Skeletal muscle satellite cell (primary cell): ENCODE measurements around the gene SOX5.
"Not testable (repeated sequence)": the region's sequence is repeated elsewhere in the genome, so short reads cannot be mapped to it uniquely, and the experiment has no call there.

ENCODE experiments used
- H3K27me3 ChIP-seq: 2 replicates; pipeline ENCODE4 v1.7.0; 2013; ENCODE audit warnings: low read length; ENCODE audit not compliant: control insufficient read depth, insufficient read depth
- H3K36me3 ChIP-seq: 2 replicates; pipeline ENCODE4 v1.7.0; 2013; ENCODE audit warnings: mild to moderate bottlenecking, control low read depth, low read length; ENCODE audit not compliant: insufficient read depth
- H3K4me1 ChIP-seq: 2 replicates; pipeline ENCODE4 v1.7.0; 2013; ENCODE audit warnings: low read length; ENCODE audit not compliant: control insufficient read depth, insufficient read depth
- H3K4me2 ChIP-seq: 2 replicates; pipeline ENCODE4 v1.7.0; 2013; ENCODE audit warnings: mild to moderate bottlenecking, low read length
- H3K4me3 ChIP-seq: 2 replicates; pipeline ENCODE4 v1.7.0; 2013; ENCODE audit warnings: low read length
- H3K9ac ChIP-seq: 2 replicates; pipeline ENCODE4 v1.7.0; 2013; ENCODE audit warnings: mild to moderate bottlenecking, low read depth, low read length, moderate library complexity
- H3K9me3 ChIP-seq: replicated peaks from 2 replicates; pipeline ENCODE4 v1.7.0; 2013; ENCODE audit warnings: mild to moderate bottlenecking, control low read depth, low read length

The SOX5 gene

GRCh38 chr12:23830210-23830609 is 119.3 kb downstream of the SOX5 start:
- H3K4me2 ChIP-seq, result no peak overlapping the region

GRCh38 chr12:23827353-23827752 is 122.1 kb downstream of the SOX5 start:
- Histone ChIP-seq H3K36me3 (no peaks in the 10 kb centered on the region), H3K4me3 (no peak overlapping the region), H3K4me1 (no peaks in the 10 kb centered on the region), H3K27me3 (no peaks in the 10 kb centered on the region), H3K4me2 (no peak overlapping the region), H3K9ac (no peak overlapping the region), H3K9me3 (no peaks in the 10 kb centered on the region)

More at GRCh38 chr12:23830210-23830609, 119.3 kb downstream of the SOX5 start:
- H3K9me3 ChIP-seq, result no peaks in the 10 kb centered on the region
- no peaks in the 10 kb centered on the region for H3K4me1 ChIP-seq
- H3K36me3 ChIP-seq, result no peaks in the 10 kb centered on the region
- H3K9ac ChIP-seq, result no peak overlapping the region
- no peaks in the 10 kb centered on the region for H3K27me3 ChIP-seq
- H3K4me3 ChIP-seq, result no peak overlapping the region

- H3K4me1 ChIP-seq, H3K4me3 ChIP-seq, H3K36me3 ChIP-seq, H3K27me3 ChIP-seq, H3K4me2 ChIP-seq, H3K9me3 ChIP-seq, H3K9ac ChIP-seq: not testable (repeated sequence)
These were observed 124.3 kb downstream of the SOX5 start for GRCh38 chr12:23825124-23825523.

- Histone ChIP-seq H3K9ac (no peak overlapping the region), H3K9me3 (no peaks in the 10 kb centered on the region), H3K36me3 (no peaks in the 10 kb centered on the region), H3K4me1 (no peaks in the 10 kb centered on the region), H3K4me2 (no peak overlapping the region), H3K4me3 (no peak overlapping the region), H3K27me3 (no peaks in the 10 kb centered on the region)
These were observed 125.1 kb downstream of the SOX5 start for GRCh38 chr12:23824358-23824757.

GRCh38 chr12:23822883-23823282 is 126.6 kb downstream of the SOX5 start:
- not testable (repeated sequence) for H3K4me2 ChIP-seq, H3K27me3 ChIP-seq, H3K4me3 ChIP-seq, H3K4me1 ChIP-seq, H3K9ac ChIP-seq, H3K36me3 ChIP-seq, H3K9me3 ChIP-seq

GRCh38 chr12:23817345-23817744 is 132.1 kb downstream of the SOX5 start:
- Histone ChIP-seq H3K36me3 (no peaks in the 10 kb centered on the region), H3K27me3 (no peaks in the 10 kb centered on the region), H3K9me3 (no peaks in the 10 kb centered on the region), H3K4me3 (no peak overlapping the region), H3K4me2 (no peak overlapping the region), H3K4me1 (no peaks in the 10 kb centered on the region), H3K9ac (no peak overlapping the region)

- H3K9me3 ChIP-seq, result no peaks in the 10 kb centered on the region
- H3K27me3 ChIP-seq, result no peaks in the 10 kb centered on the region
- H3K4me1 ChIP-seq, result no peaks in the 10 kb centered on the region
- H3K4me3 ChIP-seq, result no peak overlapping the region
- no peak overlapping the region for H3K9ac ChIP-seq
- no peaks in the 10 kb centered on the region for H3K36me3 ChIP-seq
- H3K4me2 ChIP-seq, result no peak overlapping the region
These were observed 133.0 kb downstream of the SOX5 start for GRCh38 chr12:23816394-23816851.

- no peak overlapping the region for H3K4me3 ChIP-seq
These were observed 133.7 kb downstream of the SOX5 start for GRCh38 chr12:23815810-23816209.

GRCh38 chr12:23813206-23813605 is 136.3 kb downstream of the SOX5 start:
- H3K9ac ChIP-seq, result no peak overlapping the region
- no peak overlapping the region for H3K4me3 ChIP-seq
- no peaks in the 10 kb centered on the region for H3K27me3 ChIP-seq
- no peaks in the 10 kb centered on the region for H3K36me3 ChIP-seq
- no peaks in the 10 kb centered on the region for H3K4me1 ChIP-seq
- H3K9me3 ChIP-seq, result no peaks in the 10 kb centered on the region
- no peak overlapping the region for H3K4me2 ChIP-seq

More at GRCh38 chr12:23815810-23816209, 133.7 kb downstream of the SOX5 start:
- no peaks in the 10 kb centered on the region for H3K9me3 ChIP-seq
- H3K4me2 ChIP-seq, result no peak overlapping the region
- no peaks in the 10 kb centered on the region for H3K4me1 ChIP-seq
- H3K27me3 ChIP-seq, result no peaks in the 10 kb centered on the region
- H3K9ac ChIP-seq, result no peak overlapping the region
- no peaks in the 10 kb centered on the region for H3K36me3 ChIP-seq

- H3K4me1 ChIP-seq, result no peaks in the 10 kb centered on the region
- no peaks in the 10 kb centered on the region for H3K9me3 ChIP-seq
- no peak overlapping the region for H3K4me2 ChIP-seq
- H3K4me3 ChIP-seq, result no peak overlapping the region
- no peaks in the 10 kb centered on the region for H3K27me3 ChIP-seq
- H3K9ac ChIP-seq, result no peak overlapping the region
- H3K36me3 ChIP-seq, result no peaks in the 10 kb centered on the region
These were observed 139.1 kb downstream of the SOX5 start for GRCh38 chr12:23810329-23810902.

GRCh38 chr12:23803540-23803939 is 145.9 kb downstream of the SOX5 start:
- Histone ChIP-seq H3K4me2 (no peak overlapping the region), H3K36me3 (no peaks in the 10 kb centered on the region)

GRCh38 chr12:23795494-23795893 is 154.0 kb downstream of the SOX5 start:
- H3K9me3 ChIP-seq, result no peaks in the 10 kb centered on the region
- no peaks in the 10 kb centered on the region for H3K27me3 ChIP-seq

More at GRCh38 chr12:23803540-23803939, 145.9 kb downstream of the SOX5 start:
- H3K4me3 ChIP-seq, result no peak overlapping the region
- H3K9ac ChIP-seq, result no peak overlapping the region
- no peaks in the 10 kb centered on the region for H3K27me3 ChIP-seq
- no peaks in the 10 kb centered on the region for H3K4me1 ChIP-seq
- H3K9me3 ChIP-seq, result no peaks in the 10 kb centered on the region

More at GRCh38 chr12:23795494-23795893, 154.0 kb downstream of the SOX5 start:
- no peaks in the 10 kb centered on the region for H3K36me3 ChIP-seq
- no peak overlapping the region for H3K9ac ChIP-seq
- no peak overlapping the region for H3K4me2 ChIP-seq
- no peak overlapping the region for H3K4me3 ChIP-seq
- H3K4me1 ChIP-seq, result no peaks in the 10 kb centered on the region
